PFSK-1 (cell line): ENCODE data around the gene JMJD1C.

ENCODE experiments used
- POLR2AphosphoS5 ChIP-seq: IDR thresholded peaks from 2 replicates; pipeline ENCODE4 v1.6.1; 2012; ENCODE audit warnings: low read depth, mild to moderate bottlenecking, control low read depth, low read length, moderate library complexity
- TF ChIP-seq, protein P1 (sequence below), 2 experiments: IDR thresholded peaks; 2 replicates each; pipeline versions ENCODE4 v1.6.1 to v1.8.0; 2011 to 2012; ENCODE audit warnings: low read depth in 2 of 2, low read length in 2 of 2, control low read depth in 1 of 2, inconsistent platforms in 1 of 2, mild to moderate bottlenecking in 1 of 2, moderate library complexity in 1 of 2; ENCODE audit not compliant: insufficient read depth in 1 of 2

GRCh38 chr10:63436225-63436624, 29.6 kb downstream of the JMJD1C start:
- TF ChIP-seq, protein P1, sequence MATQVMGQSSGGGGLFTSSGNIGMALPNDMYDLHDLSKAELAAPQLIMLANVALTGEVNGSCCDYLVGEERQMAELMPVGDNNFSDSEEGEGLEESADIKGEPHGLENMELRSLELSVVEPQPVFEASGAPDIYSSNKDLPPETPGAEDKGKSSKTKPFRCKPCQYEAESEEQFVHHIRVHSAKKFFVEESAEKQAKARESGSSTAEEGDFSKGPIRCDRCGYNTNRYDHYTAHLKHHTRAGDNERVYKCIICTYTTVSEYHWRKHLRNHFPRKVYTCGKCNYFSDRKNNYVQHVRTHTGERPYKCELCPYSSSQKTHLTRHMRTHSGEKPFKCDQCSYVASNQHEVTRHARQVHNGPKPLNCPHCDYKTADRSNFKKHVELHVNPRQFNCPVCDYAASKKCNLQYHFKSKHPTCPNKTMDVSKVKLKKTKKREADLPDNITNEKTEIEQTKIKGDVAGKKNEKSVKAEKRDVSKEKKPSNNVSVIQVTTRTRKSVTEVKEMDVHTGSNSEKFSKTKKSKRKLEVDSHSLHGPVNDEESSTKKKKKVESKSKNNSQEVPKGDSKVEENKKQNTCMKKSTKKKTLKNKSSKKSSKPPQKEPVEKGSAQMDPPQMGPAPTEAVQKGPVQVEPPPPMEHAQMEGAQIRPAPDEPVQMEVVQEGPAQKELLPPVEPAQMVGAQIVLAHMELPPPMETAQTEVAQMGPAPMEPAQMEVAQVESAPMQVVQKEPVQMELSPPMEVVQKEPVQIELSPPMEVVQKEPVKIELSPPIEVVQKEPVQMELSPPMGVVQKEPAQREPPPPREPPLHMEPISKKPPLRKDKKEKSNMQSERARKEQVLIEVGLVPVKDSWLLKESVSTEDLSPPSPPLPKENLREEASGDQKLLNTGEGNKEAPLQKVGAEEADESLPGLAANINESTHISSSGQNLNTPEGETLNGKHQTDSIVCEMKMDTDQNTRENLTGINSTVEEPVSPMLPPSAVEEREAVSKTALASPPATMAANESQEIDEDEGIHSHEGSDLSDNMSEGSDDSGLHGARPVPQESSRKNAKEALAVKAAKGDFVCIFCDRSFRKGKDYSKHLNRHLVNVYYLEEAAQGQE (IDR thresholded peaks at IDR 0.05; ENCODE audit: insufficient read depth in 1 of 2, low read depth in 2 of 2, low read length in 2 of 2): no peak
- TF ChIP-seq POLR2AphosphoS5: no peak
